ENCODE measurements around the gene ZCWPW1.

- TF ChIP-seq EZH2 (IDR thresholded peaks at IDR 0.05; ENCODE audit: borderline replicate concordance) (no peak), CTCF (IDR thresholded peaks at IDR 0.05; ENCODE audit: poor library complexity) (no peak), EZH2phosphoT487 (IDR thresholded peaks at IDR 0.05; ENCODE audit: low read depth, severe bottlenecking, unreplicated experiment) (no peak)
Measured at GRCh38 chr7:100367251-100367620, 61.3 kb downstream of the ZCWPW1 start.
